GM12878 (cell line): ENCODE measurements around the gene RASGRF1. TPM values are rescaled to one million over a fixed set of nuclear protein-coding genes. Genes with fewer than 3 reads are reported as not detected.

Source experiments
- ATAC-seq: fragments of 200-7000 bp; cut with Tn5 transposase; 3 replicates; pipeline ENCODE4 v1.9.1; 2020; ENCODE audit warnings: mild to moderate bottlenecking, moderate library complexity
- BruUV-seq: library from RNA; stranded (reverse); fragments of 400-500 nt; replicated peaks from 2 replicates; lab custom pipeline; 2021; lab: Mats Ljungman, UMichigan
- CTCF ChIA-PET: fragments of 300-600 bp; sonication (Branson Sonifier 250); formaldehyde crosslinking; extraction: SDS; loops from one replicate; lab custom pipeline; 2021; ENCODE audit warnings: inconsistent platforms; lab: Yijun Ruan, JAX
- POLR2A ChIA-PET: fragments of 350-600 bp; formaldehyde crosslinking; extraction: SDS; loops from one replicate; lab custom pipeline; 2021; ENCODE audit warnings: inconsistent platforms; lab: Charles Lee
- RAD21 ChIA-PET: fragments of 300-600 bp; sonication (Branson Sonifier 250); formaldehyde crosslinking; loops from one replicate; lab custom pipeline; 2023; ENCODE audit warnings: antibody characterized with exemption; ENCODE audit not compliant: unreplicated experiment; lab: Charles Lee
- SMC1A ChIA-PET: fragments of 300-600 bp; sonication (Branson Sonifier 250); formaldehyde crosslinking; loops from one replicate; lab custom pipeline; 2023; ENCODE audit not compliant: unreplicated experiment, uncharacterized antibody; lab: Charles Lee
- DNase-seq: peaks from one replicate; pipeline ENCODE4 v3.0.0-alpha.2; 2011; ENCODE audit warnings: low read depth, low spot score
- FAIRE-seq: peaks from 3 replicates; lab custom pipeline; 2011; peaks lifted over from hg19 to GRCh38; lab: Jason Lieb, UNC
- H2AFZ ChIP-seq: 2 replicates; pipeline ENCODE4 v1.6.0; 2011; ENCODE audit warnings: low read depth, low read length, control low read depth; ENCODE audit not compliant: control insufficient read depth
- H3K27ac ChIP-seq: 2 replicates; pipeline ENCODE4 v1.5.1; 2011; ENCODE audit warnings: control low read depth; ENCODE audit not compliant: control insufficient read depth, insufficient read depth
- H3K27me3 ChIP-seq, 2 experiments: replicated peaks in 1 of 2; 2 replicates each; pipeline versions ENCODE4 v1.6.0 to v1.6.1; 2011; ENCODE audit warnings: low read length in 1 of 2; ENCODE audit not compliant: control insufficient read depth in 2 of 2, insufficient read depth in 2 of 2
- H3K36me3 ChIP-seq, 2 experiments: 2 replicates each; pipeline ENCODE4 v1.5.1; 2011; ENCODE audit warnings: low read length in 1 of 2; ENCODE audit not compliant: control insufficient read depth in 2 of 2, insufficient read depth in 2 of 2
- H3K4me1 ChIP-seq: 2 replicates; pipeline ENCODE4 v1.6.1; 2011; ENCODE audit warnings: mild to moderate bottlenecking, low read length, moderate library complexity, mixed read lengths; ENCODE audit not compliant: control insufficient read depth, insufficient read depth
- H3K4me2 ChIP-seq: 2 replicates; pipeline ENCODE4 v1.6.0; 2011; ENCODE audit warnings: control low read depth; ENCODE audit not compliant: control insufficient read depth, insufficient read depth
- H3K4me3 ChIP-seq: fragments of 200-600 bp; sonication (generic); 2 replicates; pipeline ENCODE4 v1.5.1; 2016
- H3K79me2 ChIP-seq: 2 replicates; pipeline ENCODE4 v1.6.0; 2011; ENCODE audit warnings: low read length; ENCODE audit not compliant: control insufficient read depth, insufficient read depth
- H3K9ac ChIP-seq: 2 replicates; pipeline ENCODE4 v1.8.0; 2011; ENCODE audit warnings: low read length, control low read depth, mixed read lengths; ENCODE audit not compliant: control insufficient read depth, insufficient read depth
- H3K9me3 ChIP-seq: replicated peaks from 3 replicates; pipeline ENCODE4 v1.5.1; 2011; ENCODE audit warnings: mild to moderate bottlenecking, low read length; ENCODE audit not compliant: control insufficient read depth, insufficient read depth
- H4K20me1 ChIP-seq: 2 replicates; pipeline ENCODE4 v1.6.0; 2011; ENCODE audit not compliant: control insufficient read depth, insufficient read depth
- CHD1 ChIP-seq: IDR thresholded peaks from 2 replicates; pipeline ENCODE4 v1.6.1; 2012; ENCODE audit warnings: low read depth, low read length, improper control_type of control experiment
- EED ChIP-seq: sonication (generic); IDR thresholded peaks from 2 replicates; pipeline ENCODE4 v1.6.1; 2016; ENCODE audit warnings: antibody characterized with exemption, low read depth
- GATAD2B ChIP-seq: fragments of 450-650 bp; conservative IDR thresholded peaks from 2 replicates; pipeline ENCODE4 v1.6.1; 2017; ENCODE audit warnings: low read depth, mild to moderate bottlenecking, moderate library complexity
- HDGF ChIP-seq: fragments of 450-650 bp; IDR thresholded peaks from 2 replicates; pipeline ENCODE4 v1.6.1; 2016; ENCODE audit warnings: antibody characterized with exemption
- KAT2A ChIP-seq: conservative IDR thresholded peaks from 2 replicates; pipeline ENCODE4 v1.6.1; 2011; ENCODE audit warnings: low read depth, low read length; ENCODE audit not compliant: control insufficient read depth
- LARP7 ChIP-seq: fragments of 450-650 bp; IDR thresholded peaks from 2 replicates; pipeline ENCODE4 v1.6.1; 2017; ENCODE audit warnings: mild to moderate bottlenecking
- MEF2B ChIP-seq: fragments of 450-650 bp; IDR thresholded peaks from 2 replicates; pipeline ENCODE4 v1.6.1; 2018; ENCODE audit warnings: mild to moderate bottlenecking, moderate library complexity; ENCODE audit not compliant: partially characterized antibody, poor library complexity, severe bottlenecking
- NBN ChIP-seq: fragments of 450-650 bp; IDR thresholded peaks from 2 replicates; pipeline ENCODE4 v1.6.1; 2016
- RCOR1 ChIP-seq: conservative IDR thresholded peaks from 2 replicates; pipeline ENCODE4 v1.6.1; 2012; ENCODE audit warnings: low read depth, low read length, improper control_type of control experiment
- SMARCA5 ChIP-seq: fragments of 450-650 bp; IDR thresholded peaks from 2 replicates; pipeline ENCODE4 v1.6.1; 2017; ENCODE audit warnings: mild to moderate bottlenecking
- SUZ12 ChIP-seq: fragments of 200-600 bp; sonication (generic); IDR thresholded peaks from one replicate; pipeline ENCODE4 v1.6.1; 2018; ENCODE audit warnings: antibody characterized with exemption, mild to moderate bottlenecking; ENCODE audit not compliant: unreplicated experiment
- ZBED1 ChIP-seq: IDR thresholded peaks from 2 replicates; pipeline ENCODE4 v1.6.1; 2016; ENCODE audit warnings: borderline replicate concordance
- WGBS: methylation state at CpG from one replicate; pipeline ENCODE4 v1.1.6; 2016; ENCODE audit warnings: low lambda C conversion rate; ENCODE audit not compliant: insufficient replicate concordance, insufficient coverage; ENCODE audit errors: missing lambda C conversion rate; 5-methylcytosine and 5-hydroxymethylcytosine counted together
- in situ Hi-C: fragments of 300-500 bp; cut with MboI; formaldehyde crosslinking; loops from 9 replicates; pipeline ENCODE4 v1.14.3; 2018; ENCODE audit warnings: mixed read lengths
- intact Hi-C: fragments of 100-400 bp; cut with micrococcal nuclease; formaldehyde crosslinking; loops from one replicate; pipeline ENCODE4 v1.14.2; 2022; ENCODE audit not compliant: unreplicated experiment
- polyA plus RNA-seq, 11 experiments: library from polyadenylated mRNA; depleted of rRNA in 4 of 11; unstranded in 6 of 11; stranded (reverse) in 5 of 11; fragments of >200 nt; fragmentation: Nextera tagmentation in 4 of 11; fragmentation: Illumina TruSeq in 1 of 11; extraction: Ambion mirVana in 4 of 11; extraction: Trizol in 1 of 11; gene quantifications; 1 replicate in 1 of 11; 2 replicates in 10 of 11; pipeline versions ENCODE4 v1.2.1 to v1.2.3, GENCODE V29; 2011 to 2016; ENCODE audit warnings: inconsistent platforms in 2 of 11, missing spikeins in 2 of 11, low read depth in 1 of 11
- total RNA-seq, 4 experiments: library from RNA; depleted of rRNA in 3 of 4; stranded (reverse); fragments of >200 nt in 3 of 4; fragmentation: Illumina TruSeq in 1 of 4; extraction: Trizol in 1 of 4; gene quantifications; 2 replicates each; pipeline versions ENCODE4 v1.2.1 to v1.2.3, GENCODE V29; 2013 to 2021

The RASGRF1 gene
- total and polyA plus RNA-seq, 10 of the 15 experiments (the other 5 are each of a cell fraction or from before 2014, with no cell fraction given): 0.20 to 1.9 (median 0.86) TPM

- intact Hi-C loops (no loop called here), in situ Hi-C loops (no loop called here)
- ChIA-PET RAD21 (interaction anchor here (1.0 kb wide), 1 partner anchor 17 kb away, joined by 5 read pairs; no protein-coding TSS in a partner anchor), CTCF (interaction anchor here (0.7 to 4.4 kb wide), 4 partner anchors 17 to 161 kb away, joined by 4 to 28 read pairs (median 6); no protein-coding TSS in a partner anchor), SMC1A (no interaction called here), POLR2A (no interaction called here)
- no peak for TF ChIP-seq KAT2A
- no peak for TF ChIP-seq NBN
- TF ChIP-seq HDGF: 0 out of 2 replicates have a peak, but pooled peaks have one; percentile 61
- no peak for TF ChIP-seq RCOR1
- ATAC-seq: no peak
- Histone ChIP-seq H3K36me3 (no peaks in the 10 kb centered on the region), H3K4me3 (no peak overlapping the region), H3K4me2 (no peak overlapping the region), H3K9me3 (no peaks in the 10 kb centered on the region; the same call in 2 of the 3 replicates), H3K79me2 (no peaks in the 10 kb centered on the region), H3K27me3 (no peaks in the 10 kb centered on the region), H3K4me1 (no peaks in the 10 kb centered on the region), H3K27ac (no peak overlapping the region), H2AFZ (no peak overlapping the region), H3K9ac (no peak overlapping the region), H4K20me1 (no peaks in the 10 kb centered on the region)
- FAIRE-seq: no peak
- no peak for DNase-seq
- BruUV-seq: no TSS peak
- WGBS: 77% methylated on average over 1 of the region's 1 CpG
Measured at GRCh38 chr15:79023918-79024317, 66.7 kb downstream of the RASGRF1 start.

GRCh38 chr15:79023546-79023890, 67.1 kb downstream of the RASGRF1 start:
- H3K4me2 ChIP-seq: no peak overlapping the region
- H3K9ac ChIP-seq: no peak overlapping the region
- FAIRE-seq (no peak), ATAC-seq (no peak), DNase-seq (no peak)
- no peaks in the 10 kb centered on the region for H3K4me1 ChIP-seq
- H3K27ac ChIP-seq: no peak overlapping the region
- no peaks in the 10 kb centered on the region; the same call in 2 of the 3 replicates for H3K9me3 ChIP-seq
- no peak overlapping the region for H3K4me3 ChIP-seq
- in situ Hi-C loops: no loop called here
- H3K27me3 ChIP-seq: no peaks in the 10 kb centered on the region
- no peak for TF ChIP-seq SUZ12
- no peak for TF ChIP-seq MEF2B
- no peak for TF ChIP-seq GATAD2B
- TF ChIP-seq SMARCA5: no peak
- no peak for TF ChIP-seq EED
- TF ChIP-seq LARP7: no peak
- TF ChIP-seq CHD1: no peak
- no peak for TF ChIP-seq ZBED1
- ChIA-PET SMC1A (interaction anchor here (1.4 to 1.6 kb wide), 2 partner anchors 19 to 161 kb away, joined by 3 read pairs; no protein-coding TSS in a partner anchor), CTCF (interaction anchor here (0.7 to 4.4 kb wide), 4 partner anchors 17 to 161 kb away, joined by 4 to 28 read pairs (median 6); no protein-coding TSS in a partner anchor), RAD21 (interaction anchor here (1.0 kb wide), 1 partner anchor 17 kb away, joined by 5 read pairs; no protein-coding TSS in a partner anchor), POLR2A (interaction anchor here (0.5 to 1.1 kb wide), 2 partner anchors 38 to 46 kb away, joined by 3 read pairs; no protein-coding TSS in a partner anchor)
- H3K36me3 ChIP-seq: no peaks in the 10 kb centered on the region
- H4K20me1 ChIP-seq: no peaks in the 10 kb centered on the region
- H3K79me2 ChIP-seq: no peaks in the 10 kb centered on the region
- no TSS peak for BruUV-seq
- no peak overlapping the region for H2AFZ ChIP-seq
- WGBS: 42% methylated on average over 2 of the region's 2 CpGs
- intact Hi-C loops: no loop called here
